K562 treated with DMSO at 1 percent for 48 hours (cell line): ENCODE results near the gene KIF22. TPM values are rescaled to one million over a fixed set of nuclear protein-coding genes. Genes with fewer than 3 reads are reported as not detected.

Source experiments
- total RNA-seq: library from RNA; unstranded; fragments of 300-600 nt; gene quantifications from 2 replicates; pipeline ENCODE4 v1.2.3, GENCODE V29; 2022; ENCODE audit warnings: low replicate concordance; ENCODE audit errors: extremely low read depth

KIF22 gene
- total RNA-seq, result 188 TPM in 1 of 2 replicates, not detected in the other

GRCh38 chr16:29790183-29790948 lies at the start of gene KIF22:
KIF22 (plus strand) TSS chr16:29790751; CDS start chr16:29790760, 9 bp downstream.

GRCh38 chr16:29745853-29746345 lies 44.7 kb upstream of the KIF22 start, which contains the start of gene C16orf54:
C16orf54 (minus strand) TSS chr16:29745990; CDS start chr16:29744951, 1,039 bp downstream.

GRCh38 chr16:29777576-29778350 lies 12.8 kb upstream of the KIF22 start, which contains the start of gene ZG16:
ZG16 (plus strand) TSS chr16:29778256; CDS start chr16:29779267, 1,011 bp downstream.

DNA sequence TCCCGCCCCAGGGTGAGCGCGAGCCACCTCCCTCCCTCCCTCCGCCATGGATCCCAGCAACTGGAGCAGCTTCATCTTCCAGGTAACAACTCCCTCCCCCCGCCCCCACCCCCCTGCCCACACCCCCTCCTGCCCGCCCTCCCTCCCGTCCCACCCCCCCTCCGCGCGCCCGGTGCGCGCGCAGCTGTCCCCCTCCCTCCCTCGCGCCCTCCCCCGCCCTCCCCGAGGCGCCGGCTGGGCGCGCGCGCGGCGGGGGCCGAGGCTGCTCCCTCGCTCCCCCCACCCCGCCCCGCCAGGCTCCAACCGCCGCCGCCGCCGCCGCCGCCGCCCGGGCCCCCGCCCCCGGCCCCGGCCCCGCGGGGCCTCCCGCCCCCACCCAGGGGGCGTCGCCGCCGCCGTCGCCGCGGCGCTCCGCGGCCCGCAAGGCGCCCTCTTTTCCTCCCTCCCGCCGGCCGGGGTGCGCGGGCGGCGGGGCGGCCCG lies 15.6 kb downstream of the KIF22 start, which contains the start of gene MAZ:
Gene MAZ (plus strand): TSS at position 431 of the 481 bp plus-strand sequence. CDS start 173 bp downstream, outside the sequence.

DNA sequence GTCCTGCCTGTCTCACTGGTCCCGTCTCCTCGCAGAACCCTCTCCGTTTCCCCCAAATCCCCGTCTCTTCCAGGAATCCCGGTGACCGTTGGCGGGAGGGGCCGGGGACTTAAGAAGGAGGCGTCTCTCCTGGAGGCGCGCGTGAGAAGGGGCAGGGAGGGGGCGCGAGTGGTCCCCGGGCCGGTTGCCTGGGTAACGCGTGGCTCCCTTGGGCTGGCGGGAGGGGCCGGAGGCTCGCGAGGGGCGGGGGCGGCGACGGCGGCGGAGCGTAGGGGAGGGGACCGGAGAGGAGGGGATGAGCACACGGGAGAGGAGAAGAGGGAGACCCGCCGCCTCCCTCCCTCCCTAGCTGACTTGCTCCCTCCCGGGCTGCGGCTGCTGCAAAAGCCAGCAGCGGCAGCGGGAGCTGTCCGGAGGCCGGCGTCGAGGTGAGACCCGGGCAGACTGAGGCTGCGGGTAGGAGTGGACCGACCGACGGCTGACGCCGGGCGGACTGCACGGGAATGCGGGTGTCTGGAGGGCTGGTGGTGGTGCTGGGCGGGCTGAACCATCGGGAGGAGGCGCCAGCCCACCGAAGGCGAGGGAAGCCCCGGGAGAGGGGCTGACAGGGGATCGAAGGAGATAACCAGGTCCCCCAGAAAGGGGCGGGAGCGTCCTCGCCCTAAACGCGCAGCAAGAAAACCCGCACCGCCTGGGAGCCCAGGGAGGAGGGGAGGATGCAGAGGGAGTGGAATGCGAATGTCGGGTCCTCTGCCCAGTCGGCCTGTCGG lies 21.5 kb downstream of the KIF22 start, which contains the start of gene PRRT2:
Gene PRRT2 (plus strand): TSS at position 298 of the 770 bp plus-strand sequence. CDS start 862 bp downstream, outside the sequence.

DNA sequence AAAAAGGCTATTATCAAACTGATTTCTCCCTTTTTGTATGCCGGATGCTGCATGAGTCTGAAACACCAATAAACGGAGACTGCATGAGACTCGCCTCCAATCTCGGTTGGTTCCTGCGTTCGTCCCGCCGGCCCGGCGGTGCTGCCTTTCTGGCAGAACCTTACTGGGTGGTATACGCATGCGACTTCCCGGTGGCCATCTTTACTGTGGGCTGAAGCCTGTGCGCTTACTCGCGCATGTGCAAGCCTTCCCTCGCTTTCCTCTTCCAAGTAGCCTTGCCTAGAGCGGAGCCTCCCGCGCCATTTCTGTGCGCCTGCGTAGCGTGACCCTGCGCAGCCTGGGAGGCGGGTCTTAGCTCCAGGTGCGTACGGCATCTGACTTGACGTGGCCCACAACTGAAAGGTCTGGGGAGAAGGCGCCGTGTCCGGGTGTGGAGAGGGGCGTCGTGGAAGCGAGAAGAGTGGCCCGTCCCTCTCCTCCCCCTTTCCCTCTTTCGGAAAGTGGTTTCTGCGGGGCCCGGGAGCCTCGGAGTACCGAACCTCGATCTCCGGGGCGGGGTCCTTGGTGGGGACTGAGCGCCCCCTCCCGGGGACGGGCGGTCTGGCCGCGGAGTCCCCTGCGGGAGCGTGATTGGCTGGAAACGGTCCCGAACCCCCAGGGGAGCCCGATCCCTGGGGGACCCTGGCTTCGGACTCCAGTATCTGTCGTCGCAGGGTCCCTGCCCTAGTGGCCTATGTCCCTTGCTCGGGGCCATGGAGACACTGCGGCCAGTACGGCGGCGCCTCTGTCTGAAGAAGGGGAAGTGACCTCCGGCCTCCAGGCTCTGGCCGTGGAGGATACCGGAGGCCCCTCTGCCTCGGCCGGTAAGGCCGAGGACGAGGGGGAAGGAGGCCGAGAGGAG lies 25.5 kb downstream of the KIF22 start, which contains the start of gene PAGR1:
Gene PAGR1 (plus strand): TSS at position 360 of the 901 bp plus-strand sequence. CDS start 374 bp downstream, at position 734.

DNA sequence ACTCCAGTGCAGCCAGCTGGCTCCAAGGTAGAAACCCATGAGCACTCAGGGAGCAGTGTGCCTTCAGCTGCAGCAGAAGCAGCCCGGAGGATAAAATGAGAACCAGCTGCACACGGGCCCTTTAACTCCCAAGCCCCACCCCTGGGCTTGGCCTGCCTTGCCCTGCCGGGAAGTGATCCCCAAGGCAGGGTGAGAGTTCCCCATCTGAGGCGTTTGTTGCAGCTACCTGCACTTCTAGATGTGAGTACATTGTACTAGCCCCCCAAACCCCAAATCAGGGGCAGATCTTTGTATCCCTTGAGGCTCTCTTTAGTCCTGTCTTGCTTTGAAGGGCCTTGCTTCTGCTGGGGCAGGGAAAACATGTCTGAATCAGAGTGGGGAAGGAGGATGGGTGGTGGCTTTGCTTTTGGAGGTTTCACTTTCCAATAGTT lies 29.7 kb downstream of the KIF22 start, which contains the start of gene MVP:
Gene MVP (plus strand): TSS at position 192 of the 431 bp plus-strand sequence. CDS start 10,088 bp downstream, outside the sequence.

Other genes with a start within 250 kb of the KIF22 start
- gene SPN, start 127.5 kb upstream of the KIF22 start, total RNA-seq, result not detected in 2 replicates
- 166 TPM in 1 of 2 replicates, not detected in the other for gene QPRT, start 111.6 kb upstream of the KIF22 start, total RNA-seq
- not detected in 2 replicates for gene C16orf54, start 44.8 kb upstream of the KIF22 start, total RNA-seq
- gene ZG16, start 12.5 kb upstream of the KIF22 start, total RNA-seq, result not detected in 2 replicates
- not detected in 2 replicates for gene MAZ, start 15.8 kb downstream of the KIF22 start, total RNA-seq
- not detected in 2 replicates for gene PRRT2, start 21.4 kb downstream of the KIF22 start, total RNA-seq
- not detected in 2 replicates for gene PAGR1, start 25.4 kb downstream of the KIF22 start, total RNA-seq
- gene MVP, start 29.7 kb downstream of the KIF22 start, total RNA-seq, result not detected in 2 replicates
- gene CDIPT, start 72.5 kb downstream of the KIF22 start, total RNA-seq, result not detected in 2 replicates
- not detected in 2 replicates for gene SEZ6L2, start 108.8 kb downstream of the KIF22 start, total RNA-seq
- gene ASPHD1, start 109.7 kb downstream of the KIF22 start, total RNA-seq, result not detected in 2 replicates
- gene KCTD13, start 135.5 kb downstream of the KIF22 start, total RNA-seq, result not detected in 2 replicates
- not detected in 2 replicates for gene TMEM219, start 171.3 kb downstream of the KIF22 start, total RNA-seq
- gene TAOK2, start 183.1 kb downstream of the KIF22 start, total RNA-seq, result not detected in 2 replicates
- not detected in 2 replicates for gene HIRIP3, start 204.9 kb downstream of the KIF22 start, total RNA-seq
- gene INO80E, start 205.5 kb downstream of the KIF22 start, total RNA-seq, result not detected in 2 replicates
- gene DOC2A, start 220.3 kb downstream of the KIF22 start, total RNA-seq, result not detected in 2 replicates
- not detected in 2 replicates for gene C16orf92, start 232.4 kb downstream of the KIF22 start, total RNA-seq
- gene TLCD3B, start 240.5 kb downstream of the KIF22 start, total RNA-seq, result not detected in 2 replicates